Ishikawa (cell line): ENCODE results near the gene GALNT5.

Source experiments
- CEBPB ChIP-seq: IDR thresholded peaks from 2 replicates; pipeline ENCODE4 v1.6.1; 2012
- EP300 ChIP-seq: IDR thresholded peaks from 2 replicates; pipeline ENCODE4 v1.6.1; 2012; ENCODE audit warnings: borderline replicate concordance
- MAX ChIP-seq: IDR thresholded peaks from 2 replicates; pipeline ENCODE4 v1.6.1; 2012
- RAD21 ChIP-seq: IDR thresholded peaks from 2 replicates; pipeline ENCODE4 v1.6.1; 2012; ENCODE audit warnings: low read depth
- TEAD4 ChIP-seq: IDR thresholded peaks from 2 replicates; pipeline ENCODE4 v1.6.1; 2012
- ZBTB7A ChIP-seq: IDR thresholded peaks from 2 replicates; pipeline ENCODE4 v1.6.1; 2012; ENCODE audit warnings: low read depth
- TF ChIP-seq, protein P1 (sequence below): IDR thresholded peaks from 2 replicates; pipeline ENCODE4 v1.6.1; 2012; ENCODE audit warnings: low read depth, mild to moderate bottlenecking

DNA sequence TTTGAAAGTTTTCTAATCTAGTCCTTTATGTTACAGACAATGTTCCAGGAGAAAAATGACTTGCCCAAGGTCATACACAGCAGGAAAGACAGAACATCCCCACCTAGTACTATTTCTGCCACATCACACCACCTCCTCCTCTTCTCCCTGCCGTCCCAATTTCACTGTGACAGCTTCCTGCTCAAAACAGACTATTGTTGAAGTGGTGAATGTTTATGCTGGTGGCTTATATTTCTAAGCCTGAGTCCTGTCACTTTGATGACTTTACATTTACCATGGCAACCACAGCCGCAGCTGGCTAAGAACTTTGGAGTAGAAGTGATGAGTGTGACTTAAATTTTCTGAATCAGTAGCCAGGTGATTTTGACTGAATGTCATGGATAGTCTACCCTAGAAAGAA is 10.0 kb downstream of the GALNT5 start:
- TF ChIP-seq EP300 (no peak), RAD21 (no peak), TEAD4 (no peak), ZBTB7A (no peak), MAX (no peak), CEBPB (no peak)
- TF ChIP-seq, protein P1, sequence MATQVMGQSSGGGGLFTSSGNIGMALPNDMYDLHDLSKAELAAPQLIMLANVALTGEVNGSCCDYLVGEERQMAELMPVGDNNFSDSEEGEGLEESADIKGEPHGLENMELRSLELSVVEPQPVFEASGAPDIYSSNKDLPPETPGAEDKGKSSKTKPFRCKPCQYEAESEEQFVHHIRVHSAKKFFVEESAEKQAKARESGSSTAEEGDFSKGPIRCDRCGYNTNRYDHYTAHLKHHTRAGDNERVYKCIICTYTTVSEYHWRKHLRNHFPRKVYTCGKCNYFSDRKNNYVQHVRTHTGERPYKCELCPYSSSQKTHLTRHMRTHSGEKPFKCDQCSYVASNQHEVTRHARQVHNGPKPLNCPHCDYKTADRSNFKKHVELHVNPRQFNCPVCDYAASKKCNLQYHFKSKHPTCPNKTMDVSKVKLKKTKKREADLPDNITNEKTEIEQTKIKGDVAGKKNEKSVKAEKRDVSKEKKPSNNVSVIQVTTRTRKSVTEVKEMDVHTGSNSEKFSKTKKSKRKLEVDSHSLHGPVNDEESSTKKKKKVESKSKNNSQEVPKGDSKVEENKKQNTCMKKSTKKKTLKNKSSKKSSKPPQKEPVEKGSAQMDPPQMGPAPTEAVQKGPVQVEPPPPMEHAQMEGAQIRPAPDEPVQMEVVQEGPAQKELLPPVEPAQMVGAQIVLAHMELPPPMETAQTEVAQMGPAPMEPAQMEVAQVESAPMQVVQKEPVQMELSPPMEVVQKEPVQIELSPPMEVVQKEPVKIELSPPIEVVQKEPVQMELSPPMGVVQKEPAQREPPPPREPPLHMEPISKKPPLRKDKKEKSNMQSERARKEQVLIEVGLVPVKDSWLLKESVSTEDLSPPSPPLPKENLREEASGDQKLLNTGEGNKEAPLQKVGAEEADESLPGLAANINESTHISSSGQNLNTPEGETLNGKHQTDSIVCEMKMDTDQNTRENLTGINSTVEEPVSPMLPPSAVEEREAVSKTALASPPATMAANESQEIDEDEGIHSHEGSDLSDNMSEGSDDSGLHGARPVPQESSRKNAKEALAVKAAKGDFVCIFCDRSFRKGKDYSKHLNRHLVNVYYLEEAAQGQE = no peak
